Panc1 (cell line): ENCODE results near the gene SDK1. TPM values are rescaled to one million over a fixed set of nuclear protein-coding genes. Genes with fewer than 3 reads are reported as not detected.

ENCODE experiments used
- ATAC-seq: fragments of 200-7000 bp; cut with Tn5 transposase; 2 replicates; pipeline ENCODE4 v1.9.1; 2020; ENCODE audit warnings: mild to moderate bottlenecking, moderate library complexity
- BruUV-seq: library from RNA; stranded (reverse); fragments of 400-500 nt; replicated peaks from 2 replicates; lab custom pipeline; 2021; lab: Mats Ljungman, UMichigan
- CTCF ChIA-PET: fragments of 300-600 bp; sonication (Branson Sonifier 250); formaldehyde crosslinking; loops from one replicate; lab custom pipeline; 2022; ENCODE audit warnings: antibody characterized with exemption; lab: Charles Lee
- POLR2A ChIA-PET: fragments of 300-600 bp; sonication (Branson Sonifier 250); formaldehyde crosslinking; loops from one replicate; lab custom pipeline; 2022; ENCODE audit warnings: antibody characterized with exemption; lab: Charles Lee
- DNase-seq: peaks from one replicate; pipeline ENCODE4 v3.0.0-alpha.2; 2010; ENCODE audit warnings: low read depth, low spot score
- H3K27ac ChIP-seq: 2 replicates; pipeline ENCODE4 v1.5.1; 2011; ENCODE audit warnings: mild to moderate bottlenecking, low read length, inconsistent platforms
- H3K27me3 ChIP-seq: fragments of 200-500 bp; sonication (Bioruptor generic); 2 replicates; pipeline ENCODE4 v1.6.0; 2014; ENCODE audit warnings: low read length, inconsistent platforms; ENCODE audit not compliant: control insufficient read depth, insufficient read depth
- H3K36me3 ChIP-seq: fragments of 200-500 bp; sonication (Bioruptor generic); 2 replicates; pipeline ENCODE4 v1.5.1; 2014; ENCODE audit warnings: inconsistent platforms, mild to moderate bottlenecking, low read length, moderate library complexity; ENCODE audit not compliant: control insufficient read depth, insufficient read depth
- H3K4me1 ChIP-seq: 2 replicates; pipeline ENCODE4 v1.5.1; 2011; ENCODE audit warnings: inconsistent platforms, mild to moderate bottlenecking, low read length, moderate library complexity; ENCODE audit not compliant: control insufficient read depth, insufficient read depth
- H3K4me3 ChIP-seq, 2 experiments: 2 replicates each; pipeline ENCODE4 v1.5.1; 2011 to 2012; ENCODE audit warnings: low read depth in 2 of 2, low read length in 2 of 2, mild to moderate bottlenecking in 2 of 2, inconsistent platforms in 1 of 2, moderate library complexity in 1 of 2
- H3K9me3 ChIP-seq: fragments of 200-500 bp; sonication (Bioruptor generic); 2 replicates; pipeline ENCODE4 v1.5.1; 2014; ENCODE audit warnings: low read depth, mild to moderate bottlenecking, inconsistent platforms, low read length, moderate library complexity; ENCODE audit not compliant: control insufficient read depth, insufficient read depth
- CTCF ChIP-seq: fragments of 450-650 bp; IDR thresholded peaks from 2 replicates; pipeline ENCODE4 v1.5.1; 2017; ENCODE audit warnings: mild to moderate bottlenecking
- POLR2AphosphoS5 ChIP-seq: IDR thresholded peaks from 2 replicates; pipeline ENCODE4 v1.6.1; 2012; ENCODE audit warnings: mild to moderate bottlenecking, low read depth, low read length, moderate library complexity
- REST ChIP-seq, 2 experiments: IDR thresholded peaks; 2 replicates each; pipeline ENCODE4 v1.6.1; 2011 to 2012; ENCODE audit warnings: low read depth in 2 of 2, control low read depth in 1 of 2, low read length in 1 of 2, mild to moderate bottlenecking in 1 of 2, moderate library complexity in 1 of 2; ENCODE audit not compliant: insufficient read depth in 1 of 2
- SIN3A ChIP-seq: IDR thresholded peaks from 2 replicates; pipeline ENCODE4 v1.6.1; 2012; ENCODE audit warnings: low read depth, mild to moderate bottlenecking, low read length, moderate library complexity, borderline replicate concordance; ENCODE audit not compliant: insufficient read depth
- TCF7L2 ChIP-seq: IDR thresholded peaks from 2 replicates; pipeline ENCODE4 v1.6.1; 2011; ENCODE audit warnings: mild to moderate bottlenecking, low read depth, low read length, inconsistent platforms
- in situ Hi-C: cut with HindIII; loops from 2 replicates; pipeline ENCODE4 v1.10.0; 2016; ENCODE audit warnings: low sequenced_read_pairs, low pct_unique_long_range_greater_than_20kb
- intact Hi-C: fragments of 100-400 bp; cut with micrococcal nuclease; formaldehyde crosslinking; loops from one replicate; pipeline ENCODE4 v1.10.0; 2022; ENCODE audit not compliant: unreplicated experiment
- total RNA-seq: library from RNA; stranded (reverse); gene quantifications from one replicate; pipeline ENCODE4 v1.2.1, GENCODE V29; 2021; ENCODE audit not compliant: unreplicated experiment

The SDK1 gene
- total RNA-seq, 1 experiment from 2014 or later = 47.4 TPM

- no peak for TF ChIP-seq SIN3A
- no peak for TF ChIP-seq POLR2AphosphoS5
- no peak for TF ChIP-seq REST (IDR thresholded peaks at IDR 0.05; ENCODE audit: insufficient read depth in 1 of 2, low read depth in 2 of 2, low read length in 1 of 2)
- no peak for TF ChIP-seq CTCF
- no peak for TF ChIP-seq TCF7L2
- peak overlapping the region; percentile 64 for H3K27ac ChIP-seq
- H3K4me1 ChIP-seq = peaks cover 29% of the 10 kb centered on the region
- H3K27me3 ChIP-seq = no peaks in the 10 kb centered on the region
- H3K36me3 ChIP-seq = no peaks in the 10 kb centered on the region
- no peaks in the 10 kb centered on the region for H3K9me3 ChIP-seq
- BruUV-seq = no TSS peak
- ChIA-PET CTCF (no interaction called here), POLR2A (no interaction called here)
- no peak overlapping the region for H3K4me3 ChIP-seq
- intact Hi-C loops = no loop called here
- ATAC-seq = no peak
- in situ Hi-C loops = no loop called here
- no peak for DNase-seq
Observed at GRCh38 chr7:3955026-3955425, 654.0 kb downstream of the SDK1 start.

- Histone ChIP-seq H3K27me3 (no peaks in the 10 kb centered on the region), H3K9me3 (no peaks in the 10 kb centered on the region), H3K36me3 (no peaks in the 10 kb centered on the region), H3K4me1 (peaks cover 29% of the 10 kb centered on the region), H3K27ac (peak overlapping the region; percentile 64), H3K4me3 (no peak overlapping the region; a peak in 1 of 4 replicates)
- ChIA-PET POLR2A (no interaction called here), CTCF (no interaction called here)
- DNase-seq = no peak
- no TSS peak for BruUV-seq
- TF ChIP-seq SIN3A (no peak), POLR2AphosphoS5 (peak; percentile 70; the same call in 1 of the 2 replicates), TCF7L2 (0 out of 2 replicates have a peak, but pooled peaks have one; percentile 30)
- in situ Hi-C loops = no loop called here
- intact Hi-C loops = no loop called here
- ATAC-seq = peak; percentile 98
Observed at GRCh38 chr7:3955751-3956696, 655.0 kb downstream of the SDK1 start.
